Measurements from ENCODE around the gene RLN3.

Gene RLN3

GRCh38 chr19:14061081-14061749 is 33.3 kb downstream of the RLN3 start:
- no peak overlapping the region for H3K4me3 ChIP-seq (ENCODE audit: low read length)
- no peak for DNase-seq (ENCODE audit: low read depth)
- no peak for TF ChIP-seq CTCF (IDR thresholded peaks at IDR 0.05; ENCODE audit: insufficient read depth, low read depth, low read length, missing control alignments)

GRCh38 chr19:14061751-14062557 is 34.0 kb downstream of the RLN3 start, which contains the start of gene PALM3:
PALM3 (minus strand) TSS chr19:14062076; CDS start chr19:14061980, 96 bp downstream.
- peak; percentile 22 for DNase-seq (ENCODE audit: low read depth)
- H3K4me3 ChIP-seq (ENCODE audit: low read length), result no peak within 1 kb of the TSS
- TF ChIP-seq CTCF (IDR thresholded peaks at IDR 0.05; ENCODE audit: insufficient read depth, low read depth, low read length, missing control alignments), result no peak

GRCh38 chr19:14062558-14062855 is 34.6 kb downstream of the RLN3 start:
- DNase-seq (ENCODE audit: low read depth), result no peak
- no peak for TF ChIP-seq CTCF (IDR thresholded peaks at IDR 0.05; ENCODE audit: insufficient read depth, low read depth, low read length, missing control alignments)
- no peak overlapping the region for H3K4me3 ChIP-seq (ENCODE audit: low read length)

- no peak for TF ChIP-seq CTCF (IDR thresholded peaks at IDR 0.05; ENCODE audit: insufficient read depth, low read depth, low read length, missing control alignments)
- no peak overlapping the region for H3K4me3 ChIP-seq (ENCODE audit: low read length)
- no peak for DNase-seq (ENCODE audit: low read depth)
Measured at GRCh38 chr19:14063105-14063504, 35.2 kb downstream of the RLN3 start.

- no peak for TF ChIP-seq CTCF (IDR thresholded peaks at IDR 0.05; ENCODE audit: insufficient read depth, low read depth, low read length, missing control alignments)
- DNase-seq (ENCODE audit: low read depth), result no peak
- H3K4me3 ChIP-seq (ENCODE audit: low read length), result no peak overlapping the region
Measured at GRCh38 chr19:14066134-14066533, 38.2 kb downstream of the RLN3 start.

- no peak for DNase-seq (ENCODE audit: low read depth)
- no peak for TF ChIP-seq CTCF (IDR thresholded peaks at IDR 0.05; ENCODE audit: insufficient read depth, low read depth, low read length, missing control alignments)
- no peak overlapping the region for H3K4me3 ChIP-seq (ENCODE audit: low read length)
Measured at GRCh38 chr19:14070268-14071050, 42.5 kb downstream of the RLN3 start.

Measured in epithelial cell of esophagus (primary cell).